A549 (cell line): Measurements from ENCODE around the gene B4GALT6. TPM values are rescaled to one million over a fixed set of nuclear protein-coding genes. Genes with fewer than 3 reads are reported as not detected.

ENCODE experiments used
- ATAC-seq, 2 experiments: fragments of 200-7000 bp in 1 of 2; fragments of >200 bp in 1 of 2; cut with Nextera tagmentation in 1 of 2; cut with Tn5 transposase in 1 of 2; 3 replicates each; pipeline versions ENCODE4 v1.8.0 to v1.9.1; 2018 to 2020; ENCODE audit warnings: mild to moderate bottlenecking in 1 of 2, moderate library complexity in 1 of 2
- CTCF ChIA-PET: fragments of 300-600 bp; sonication (Branson Sonifier 250); formaldehyde crosslinking; extraction: SDS; loops from one replicate; lab custom pipeline; 2021; ENCODE audit warnings: antibody characterized with exemption, inconsistent platforms; lab: Yijun Ruan, JAX
- POLR2A ChIA-PET: fragments of 350-600 bp; formaldehyde crosslinking; extraction: SDS; loops from one replicate; lab custom pipeline; 2021; ENCODE audit warnings: antibody characterized with exemption, inconsistent platforms; lab: Yijun Ruan, JAX
- DNase-seq, 2 experiments: peaks; one replicate each; pipeline versions ENCODE4 v3.0.0 to v3.0.0-alpha.2; 2011 to 2016; ENCODE audit warnings: low read depth in 1 of 2, low spot score in 1 of 2
- FAIRE-seq: peaks from 2 replicates; lab custom pipeline; 2011; peaks lifted over from hg19 to GRCh38; lab: Jason Lieb, UNC
- H3K27ac ChIP-seq, 2 experiments: fragments of >200 bp; sonication (Bioruptor Twin); formaldehyde crosslinking; 3 replicates each; pipeline ENCODE4 v1.5.1; 2016 to 2017
- H3K4me1 ChIP-seq: fragments of >200 bp; sonication (Bioruptor Twin); formaldehyde crosslinking; 3 replicates; pipeline ENCODE4 v1.6.1; 2016
- H3K4me2 ChIP-seq: fragments of >200 bp; sonication (Bioruptor Twin); formaldehyde crosslinking; 3 replicates; pipeline ENCODE4 v1.6.1; 2016
- H3K4me3 ChIP-seq: fragments of >200 bp; sonication (Bioruptor Twin); formaldehyde crosslinking; 3 replicates; pipeline ENCODE4 v1.5.1; 2016
- H3K9me3 ChIP-seq: fragments of >200 bp; sonication (Bioruptor Twin); formaldehyde crosslinking; 3 replicates; pipeline ENCODE4 v1.6.1; 2016
- BHLHE40 ChIP-seq: IDR thresholded peaks from 2 replicates; pipeline ENCODE4 v1.6.1; 2012; ENCODE audit warnings: low read depth, low read length, inconsistent platforms
- EHMT2 ChIP-seq: fragments of 200-600 bp; sonication (generic); IDR thresholded peaks from 2 replicates; pipeline ENCODE4 v1.6.1; 2016; ENCODE audit warnings: antibody characterized with exemption, low read depth, mild to moderate bottlenecking, moderate library complexity
- ESRRA ChIP-seq: fragments of 150-350 bp; IDR thresholded peaks from 2 replicates; pipeline ENCODE4 v1.6.1; 2014; ENCODE audit warnings: mild to moderate bottlenecking, low read length, borderline replicate concordance
- FOSL2 ChIP-seq, 2 experiments: fragments of 450-650 bp in 1 of 2; fragments of >200 bp in 1 of 2; sonication (Bioruptor Twin) in 1 of 2; formaldehyde crosslinking; IDR thresholded peaks; 2 replicates each; pipeline versions ENCODE4 v1.5.0 to v1.6.1; 2016 to 2020; ENCODE audit warnings: mild to moderate bottlenecking in 1 of 2, moderate library complexity in 1 of 2
- FOXS1 ChIP-seq: fragments of 250-450 bp; sonication (Bioruptor Pico); IDR thresholded peaks from 2 replicates; pipeline ENCODE4 v1.5.0; 2020; ENCODE audit warnings: mild to moderate bottlenecking, moderate library complexity
- GATA3 ChIP-seq: IDR thresholded peaks from 2 replicates; pipeline ENCODE4 v1.6.1; 2012; ENCODE audit warnings: borderline replicate concordance
- HEYL ChIP-seq: fragments of 250-450 bp; sonication (Bioruptor Pico); IDR thresholded peaks from 2 replicates; pipeline ENCODE4 v1.8.0; 2021; ENCODE audit warnings: mild to moderate bottlenecking, moderate library complexity
- HOXA7 ChIP-seq: fragments of 250-450 bp; sonication (Bioruptor Pico); IDR thresholded peaks from 2 replicates; pipeline ENCODE4 v1.5.0; 2020; ENCODE audit warnings: mild to moderate bottlenecking, moderate library complexity
- HOXB13 ChIP-seq: fragments of 250-450 bp; sonication (Bioruptor Pico); IDR thresholded peaks from 2 replicates; pipeline ENCODE4 v1.5.0; 2020; ENCODE audit warnings: low read depth, mild to moderate bottlenecking, moderate library complexity
- HOXB5 ChIP-seq: fragments of 250-450 bp; sonication (Bioruptor Pico); IDR thresholded peaks from 2 replicates; pipeline ENCODE4 v1.5.0; 2020; ENCODE audit warnings: mild to moderate bottlenecking, moderate library complexity
- JUNB ChIP-seq: fragments of >200 bp; sonication (Bioruptor Twin); formaldehyde crosslinking; IDR thresholded peaks from 2 replicates; pipeline ENCODE4 v1.6.1; 2016
- KDM1A ChIP-seq: fragments of 200-600 bp; sonication (generic); IDR thresholded peaks from 2 replicates; pipeline ENCODE4 v1.6.1; 2016; ENCODE audit warnings: low read depth, mild to moderate bottlenecking
- MAFK ChIP-seq: fragments of 450-650 bp; IDR thresholded peaks from 2 replicates; pipeline ENCODE4 v1.6.1; 2014; ENCODE audit not compliant: partially characterized antibody
- MAZ ChIP-seq: fragments of 150-350 bp; IDR thresholded peaks from 2 replicates; pipeline ENCODE4 v1.6.1; 2014; ENCODE audit warnings: antibody characterized with exemption, low read depth, low read length, borderline replicate concordance
- NPAS2 ChIP-seq: fragments of 250-450 bp; sonication (Bioruptor Pico); IDR thresholded peaks from 2 replicates; pipeline ENCODE4 v1.8.0; 2022; ENCODE audit warnings: mild to moderate bottlenecking, moderate library complexity, borderline replicate concordance
- NR3C1 ChIP-seq: fragments of >200 bp; sonication (Bioruptor Twin); formaldehyde crosslinking; IDR thresholded peaks from 3 replicates; pipeline ENCODE4 v1.6.1; 2017
- PHF8 ChIP-seq: fragments of 200-600 bp; sonication (generic); IDR thresholded peaks from 2 replicates; pipeline ENCODE4 v1.6.1; 2016; ENCODE audit warnings: low read depth, mild to moderate bottlenecking, antibody characterized with exemption, moderate library complexity, borderline replicate concordance
- POLR2AphosphoS2 ChIP-seq: conservative IDR thresholded peaks from 2 replicates; pipeline ENCODE4 v1.6.1; 2012; ENCODE audit warnings: low read length, improper control_type of control experiment, inconsistent platforms
- RAD21 ChIP-seq, 2 experiments: fragments of >200 bp in 1 of 2; sonication (Bioruptor Twin) in 1 of 2; formaldehyde crosslinking in 1 of 2; IDR thresholded peaks in 1 of 2; conservative IDR thresholded peaks in 1 of 2; 2 replicates in 1 of 2; 3 replicates in 1 of 2; pipeline ENCODE4 v1.6.1; 2012 to 2018; ENCODE audit warnings: inconsistent platforms in 1 of 2
- RARB ChIP-seq: fragments of 250-450 bp; sonication (Bioruptor Pico); IDR thresholded peaks from 2 replicates; pipeline ENCODE4 v1.8.0; 2021; ENCODE audit warnings: mild to moderate bottlenecking, moderate library complexity
- RNF2 ChIP-seq: fragments of 200-600 bp; sonication (generic); IDR thresholded peaks from 2 replicates; pipeline ENCODE4 v1.6.1; 2016; ENCODE audit warnings: low read depth, mild to moderate bottlenecking, antibody characterized with exemption, moderate library complexity, borderline replicate concordance
- SMC3 ChIP-seq: fragments of >200 bp; sonication (Bioruptor Twin); formaldehyde crosslinking; IDR thresholded peaks from 3 replicates; pipeline ENCODE4 v1.6.1; 2018; ENCODE audit warnings: inconsistent platforms
- TFCP2L1 ChIP-seq: fragments of 250-450 bp; sonication (Bioruptor Pico); IDR thresholded peaks from 2 replicates; pipeline ENCODE4 v1.5.0; 2021; ENCODE audit warnings: mild to moderate bottlenecking
- ZC3H11A ChIP-seq: fragments of 450-650 bp; IDR thresholded peaks from 2 replicates; pipeline ENCODE4 v1.6.1; 2014; ENCODE audit warnings: antibody characterized with exemption, mild to moderate bottlenecking
- WGBS: methylation state at CpG from one replicate; pipeline ENCODE4 v1.1.6; 2017; ENCODE audit errors: missing lambda C conversion rate; 5-methylcytosine and 5-hydroxymethylcytosine counted together
- polyA plus RNA-seq, 4 experiments: library from polyadenylated mRNA; depleted of rRNA in 3 of 4; stranded (reverse); fragments of >200 nt; fragmentation: RNase III in 1 of 4; extraction: RNeasy Plus Mini Kit Qiagen cat#74134 plus additional on column Dnase treatment in 1 of 4; gene quantifications; 2 replicates in 3 of 4; 3 replicates in 1 of 4; pipeline ENCODE4 v1.2.3, GENCODE V29; 2011 to 2017
- TF ChIP-seq, protein P1 (sequence below): fragments of 250-450 bp; sonication (Bioruptor Pico); IDR thresholded peaks from 2 replicates; pipeline ENCODE4 v1.5.0; 2021; ENCODE audit warnings: mild to moderate bottlenecking, moderate library complexity, borderline replicate concordance
- TF ChIP-seq, protein P2 (sequence below): IDR thresholded peaks from 2 replicates; pipeline ENCODE4 v1.6.1; 2012
- TF ChIP-seq, protein P3 (sequence below): fragments of >200 bp; sonication (Bioruptor Twin); formaldehyde crosslinking; IDR thresholded peaks from 3 replicates; pipeline ENCODE4 v1.6.1; 2016

B4GALT6 gene
- polyA plus RNA-seq, 2 of the 4 experiments (the other 2 are of a cell fraction), result 7.1 to 12.8 TPM

- peaks cover 34% of the 10 kb centered on the region for H3K4me1 ChIP-seq
- no peak for FAIRE-seq
- CTCF ChIA-PET, result interaction anchor here (1.2 kb wide), 1 partner anchor 12 kb away, joined by 4 read pairs; no protein-coding TSS in a partner anchor
- no peak overlapping the region for H3K27ac ChIP-seq
- H3K4me3 ChIP-seq, result no peak overlapping the region
- TF ChIP-seq RNF2 (no peak), EHMT2 (no peak), RAD21 (conservative IDR thresholded peaks at IDR 0.05 in 1 of 2, IDR thresholded peaks at IDR 0.05 in 1 of 2) (no peak), HOXB5 (no peak), PHF8 (no peak), KDM1A (no peak), HOXB13 (CRISPR knock-in tag) (no peak), JUNB (no peak), SMC3 (no peak), BHLHE40 (no peak), ZC3H11A (no peak), MAFK (no peak), RARB (CRISPR knock-in tag) (no peak), HOXA7 (CRISPR knock-in tag) (no peak), MAZ (no peak), GATA3 (no peak), FOXS1 (CRISPR knock-in tag) (no peak)
- TF ChIP-seq, protein P1, sequence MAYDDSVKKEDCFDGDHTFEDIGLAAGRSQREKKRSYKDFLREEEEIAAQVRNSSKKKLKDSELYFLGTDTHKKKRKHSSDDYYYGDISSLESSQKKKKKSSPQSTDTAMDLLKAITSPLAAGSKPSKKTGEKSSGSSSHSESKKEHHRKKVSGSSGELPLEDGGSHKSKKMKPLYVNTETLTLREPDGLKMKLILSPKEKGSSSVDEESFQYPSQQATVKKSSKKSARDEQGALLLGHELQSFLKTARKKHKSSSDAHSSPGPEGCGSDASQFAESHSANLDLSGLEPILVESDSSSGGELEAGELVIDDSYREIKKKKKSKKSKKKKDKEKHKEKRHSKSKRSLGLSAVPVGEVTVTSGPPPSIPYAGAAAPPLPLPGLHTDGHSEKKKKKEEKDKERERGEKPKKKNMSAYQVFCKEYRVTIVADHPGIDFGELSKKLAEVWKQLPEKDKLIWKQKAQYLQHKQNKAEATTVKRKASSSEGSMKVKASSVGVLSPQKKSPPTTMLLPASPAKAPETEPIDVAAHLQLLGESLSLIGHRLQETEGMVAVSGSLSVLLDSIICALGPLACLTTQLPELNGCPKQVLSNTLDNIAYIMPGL, result no peak
- TF ChIP-seq, protein P2, sequence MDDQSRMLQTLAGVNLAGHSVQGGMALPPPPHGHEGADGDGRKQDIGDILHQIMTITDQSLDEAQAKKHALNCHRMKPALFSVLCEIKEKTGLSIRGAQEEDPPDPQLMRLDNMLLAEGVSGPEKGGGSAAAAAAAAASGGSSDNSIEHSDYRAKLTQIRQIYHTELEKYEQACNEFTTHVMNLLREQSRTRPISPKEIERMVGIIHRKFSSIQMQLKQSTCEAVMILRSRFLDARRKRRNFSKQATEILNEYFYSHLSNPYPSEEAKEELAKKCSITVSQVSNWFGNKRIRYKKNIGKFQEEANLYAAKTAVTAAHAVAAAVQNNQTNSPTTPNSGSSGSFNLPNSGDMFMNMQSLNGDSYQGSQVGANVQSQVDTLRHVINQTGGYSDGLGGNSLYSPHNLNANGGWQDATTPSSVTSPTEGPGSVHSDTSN, result no peak
- ATAC-seq, result no peak
- no peak for DNase-seq
- WGBS, result 79% methylated on average over 7 of the region's 7 CpGs
- POLR2A ChIA-PET, result no interaction called here
- no peak overlapping the region for H3K4me2 ChIP-seq
- no peaks in the 10 kb centered on the region for H3K9me3 ChIP-seq
These were observed 37.9 kb downstream of the B4GALT6 start for GRCh38 chr18:31646332-31647126.

GRCh38 chr18:31645411-31645810, 39.0 kb downstream of the B4GALT6 start:
- ATAC-seq (no peak), DNase-seq (no peak), FAIRE-seq (no peak)
- peaks cover 34% of the 10 kb centered on the region for H3K4me1 ChIP-seq
- TF ChIP-seq NPAS2 (no peak), TFCP2L1 (no peak), HEYL (CRISPR knock-in tag) (no peak), ESRRA (no peak), NR3C1 (no peak), POLR2AphosphoS2 (no peak), FOSL2 (IDR thresholded peaks at IDR 0.05) (no peak), FOSL2 (CRISPR knock-in tag; IDR thresholded peaks at IDR 0.05) (no peak), KDM1A (no peak)
- TF ChIP-seq, protein P3, sequence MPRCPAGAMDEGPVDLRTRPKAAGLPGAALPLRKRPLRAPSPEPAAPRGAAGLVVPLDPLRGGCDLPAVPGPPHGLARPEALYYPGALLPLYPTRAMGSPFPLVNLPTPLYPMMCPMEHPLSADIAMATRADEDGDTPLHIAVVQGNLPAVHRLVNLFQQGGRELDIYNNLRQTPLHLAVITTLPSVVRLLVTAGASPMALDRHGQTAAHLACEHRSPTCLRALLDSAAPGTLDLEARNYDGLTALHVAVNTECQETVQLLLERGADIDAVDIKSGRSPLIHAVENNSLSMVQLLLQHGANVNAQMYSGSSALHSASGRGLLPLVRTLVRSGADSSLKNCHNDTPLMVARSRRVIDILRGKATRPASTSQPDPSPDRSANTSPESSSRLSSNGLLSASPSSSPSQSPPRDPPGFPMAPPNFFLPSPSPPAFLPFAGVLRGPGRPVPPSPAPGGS, result no peak
- H3K27ac ChIP-seq, result no peak overlapping the region
- WGBS, result 87% methylated on average over 4 of the region's 4 CpGs
- ChIA-PET CTCF (interaction anchor here (1.2 kb wide), 1 partner anchor 11 kb away, joined by 4 read pairs; no protein-coding TSS in a partner anchor), POLR2A (no interaction called here)
- no peaks in the 10 kb centered on the region for H3K9me3 ChIP-seq
- no peak overlapping the region for H3K4me2 ChIP-seq
- H3K4me3 ChIP-seq, result no peak overlapping the region
